CD4-positive, alpha-beta memory T cell (primary cell): ENCODE data around the gene SUCNR1. TPM values are rescaled to one million over a fixed set of nuclear protein-coding genes. Genes with fewer than 3 reads are reported as not detected.

ENCODE experiments used
- polyA plus RNA-seq, 2 donors: library from polyadenylated mRNA; unstranded; fragments of 300-500 nt; fragmentation: Illumina TruSeq; gene quantifications; one replicate each; pipeline ENCODE4 v1.2.3, GENCODE V29; 2021
- total RNA-seq, 2 experiments: library from RNA; stranded (reverse); gene quantifications; one replicate each; pipeline ENCODE4 v1.2.3, GENCODE V29; 2021

The SUCNR1 gene
- total and polyA plus RNA-seq, 4 experiments from 2014 or later, result 0.14 to 0.15 TPM; not detected in 2

Other genes starting within 250 kb of the SUCNR1 start
- not detected for gene AADACL2, start 139.7 kb upstream of the SUCNR1 start, total RNA-seq
- not detected for gene AADACL2, start 139.7 kb upstream of the SUCNR1 start, polyA plus RNA-seq
- gene AADAC, start 59.5 kb upstream of the SUCNR1 start, total RNA-seq, result not detected
- not detected for gene AADAC, start 59.5 kb upstream of the SUCNR1 start, polyA plus RNA-seq